Measurements from ENCODE around the gene RGL3. TPM values are rescaled to one million over a fixed set of nuclear protein-coding genes. Genes with fewer than 3 reads are reported as not detected.

RGL3 gene
- total and polyA plus RNA-seq, 2 of the 4 experiments (the other 2 are of a cell fraction) = 0.18 to 0.62 TPM

- no peak overlapping the region for H2BK15ac ChIP-seq (ENCODE audit: low read depth, low read length)
- no peak overlapping the region for H3K4ac ChIP-seq (ENCODE audit: low read depth, low read length)
- H3K23ac ChIP-seq (ENCODE audit: low read depth, low read length) = no peak overlapping the region
- dilution Hi-C loops (cut with HindIII; ENCODE audit: low sequenced_read_pairs, unreplicated experiment) = no loop called here
- H3K9me3 ChIP-seq (ENCODE audit: control insufficient read depth, insufficient read depth, low read length) = no peaks in the 10 kb centered on the region
- H3K4me2 ChIP-seq (ENCODE audit: low read depth, low read length) = no peak overlapping the region
- no peaks in the 10 kb centered on the region for H3K4me1 ChIP-seq (ENCODE audit: control insufficient read depth, insufficient read depth, low read length)
- no peak overlapping the region for H3K18ac ChIP-seq (ENCODE audit: low read depth, low read length)
- H2BK20ac ChIP-seq (ENCODE audit: low read depth, low read length) = no peak overlapping the region
- H3K27me3 ChIP-seq (ENCODE audit: control insufficient read depth, insufficient read depth, low read length) = no peaks in the 10 kb centered on the region
- peaks cover 3% of the 10 kb centered on the region; the same call in 1 of the 2 replicates for H3K9me1 ChIP-seq (ENCODE audit: insufficient read depth, low read length)
- TF ChIP-seq CEBPB (IDR thresholded peaks at IDR 0.05; ENCODE audit: low read depth, low read length) = no peak
- TF ChIP-seq POLR2A (IDR thresholded peaks at IDR 0.05; ENCODE audit: low read depth, low read length) = no peak
- no peak for TF ChIP-seq MAFK (IDR thresholded peaks at IDR 0.05; ENCODE audit: low read depth, low read length)
- no peak for TF ChIP-seq USF2 (IDR thresholded peaks at IDR 0.05; ENCODE audit: low read depth, low read length)
- TF ChIP-seq MXI1 (IDR thresholded peaks at IDR 0.05; ENCODE audit: borderline replicate concordance, low read depth, low read length) = no peak
- TF ChIP-seq CHD1 (IDR thresholded peaks at IDR 0.05; ENCODE audit: low read depth, low read length) = no peak
- TF ChIP-seq MAZ (IDR thresholded peaks at IDR 0.05; ENCODE audit: borderline replicate concordance, low read depth, low read length) = no peak
- TF ChIP-seq NFE2L2 (IDR thresholded peaks at IDR 0.05; ENCODE audit: low read depth, low read length) = no peak
- no peak for TF ChIP-seq RFX5 (IDR thresholded peaks at IDR 0.05; ENCODE audit: low read depth, low read length)
- no peak for TF ChIP-seq RCOR1 (IDR thresholded peaks at IDR 0.05; ENCODE audit: insufficient replicate concordance, low read length)
- TF ChIP-seq RAD21 (IDR thresholded peaks at IDR 0.05; ENCODE audit: low read length) = no peak
- intact Hi-C loops (cut with micrococcal nuclease) = no loop called here
- no peaks in the 10 kb centered on the region for H3K79me1 ChIP-seq (ENCODE audit: low read depth in 1 of 2, low read length in 2 of 2)
- no peak overlapping the region for H2AFZ ChIP-seq (replicated peaks; ENCODE audit: low read length, poor library complexity)
- H3K9ac ChIP-seq (ENCODE audit: low read depth, low read length) = no peak overlapping the region
- ChIA-PET CTCF (no interaction called here), POLR2A (ENCODE audit: unreplicated experiment) (no interaction called here)
- H4K91ac ChIP-seq (ENCODE audit: insufficient read depth, low read depth, low read length) = no peak overlapping the region
- no peak overlapping the region for H2AK9ac ChIP-seq (replicated peaks; ENCODE audit: low read depth, low read length, poor library complexity)
- H3K36me3 ChIP-seq (ENCODE audit: control insufficient read depth, insufficient read depth, low read length) = no peaks in the 10 kb centered on the region
- ATAC-seq (ENCODE audit: low read depth) = no peak
- no TSS peak for BruUV-seq (replicated peaks)
- no peak for DNase-seq
- no peak overlapping the region for H3K56ac ChIP-seq (ENCODE audit: extremely low read depth, insufficient read depth, low read length)
- no peak overlapping the region for H3K14ac ChIP-seq (replicated peaks; ENCODE audit: low read depth, low read length)
- no peaks in the 10 kb centered on the region for H4K20me1 ChIP-seq (ENCODE audit: insufficient read depth, low read length)
- H3K27ac ChIP-seq (ENCODE audit: insufficient read depth, low read length) = no peak overlapping the region
- H2AK5ac ChIP-seq (ENCODE audit: low read depth, low read length) = no peak overlapping the region
- 85% methylated on average over 5 of the region's 9 CpGs; no CpG with 5 or more reads in 1 of the 2 experiments for WGBS, 2 experiments (ENCODE audit: extremely low coverage in 2 of 2, insufficient read length in 1 of 2)
- H3K4me3 ChIP-seq (ENCODE audit: insufficient read depth, low read depth, low read length) = no peak overlapping the region
- H2BK5ac ChIP-seq (ENCODE audit: low read depth, low read length, poor library complexity, severe bottlenecking) = no peak overlapping the region
- no peak overlapping the region for H2BK120ac ChIP-seq (ENCODE audit: low read depth, low read length)
- H4K8ac ChIP-seq (ENCODE audit: low read depth in 2 of 2, low read length in 2 of 2) = no peak overlapping the region
- in situ Hi-C loops (cut with MboI; ENCODE audit: low sequenced_read_pairs) = no loop called here
- no peak overlapping the region for H4K5ac ChIP-seq (ENCODE audit: low read depth, low read length)
Measured at GRCh38 chr19:11399667-11400066, 19.4 kb downstream of the RGL3 start.

Measured in IMR-90 (cell line).